WI38 (cell line): ENCODE data around the gene GNS.

Experiments
- H3K4me3 ChIP-seq: 2 replicates; pipeline ENCODE4 v1.5.1; 2011; ENCODE audit warnings: low read depth, mild to moderate bottlenecking, control low read depth, low read length
- TF ChIP-seq, protein P1 (sequence below): IDR thresholded peaks from 2 replicates; pipeline ENCODE4 v1.5.1; 2012; ENCODE audit warnings: low read depth, mild to moderate bottlenecking, control low read depth, low read length

The GNS gene

DNA sequence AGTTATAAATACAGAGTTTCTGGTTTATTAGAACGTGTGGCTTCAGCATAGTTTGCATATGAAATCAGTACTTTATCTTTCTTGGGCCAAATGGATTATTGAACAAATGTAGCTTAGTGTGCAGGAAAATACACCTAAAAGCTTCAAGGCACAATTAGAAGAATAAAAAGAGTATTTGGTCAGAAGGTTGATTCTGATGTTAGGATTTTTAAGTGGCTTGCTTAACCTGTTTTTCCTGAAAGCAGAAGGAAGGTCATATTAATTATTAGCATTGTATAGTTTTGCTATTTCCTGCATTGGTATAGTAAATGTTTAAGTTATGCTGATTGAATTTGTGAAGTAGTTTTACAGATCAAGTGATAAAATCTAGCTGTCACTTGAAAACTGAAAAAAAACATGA lies 31.0 kb upstream of the GNS start:
- TF ChIP-seq, protein P1, sequence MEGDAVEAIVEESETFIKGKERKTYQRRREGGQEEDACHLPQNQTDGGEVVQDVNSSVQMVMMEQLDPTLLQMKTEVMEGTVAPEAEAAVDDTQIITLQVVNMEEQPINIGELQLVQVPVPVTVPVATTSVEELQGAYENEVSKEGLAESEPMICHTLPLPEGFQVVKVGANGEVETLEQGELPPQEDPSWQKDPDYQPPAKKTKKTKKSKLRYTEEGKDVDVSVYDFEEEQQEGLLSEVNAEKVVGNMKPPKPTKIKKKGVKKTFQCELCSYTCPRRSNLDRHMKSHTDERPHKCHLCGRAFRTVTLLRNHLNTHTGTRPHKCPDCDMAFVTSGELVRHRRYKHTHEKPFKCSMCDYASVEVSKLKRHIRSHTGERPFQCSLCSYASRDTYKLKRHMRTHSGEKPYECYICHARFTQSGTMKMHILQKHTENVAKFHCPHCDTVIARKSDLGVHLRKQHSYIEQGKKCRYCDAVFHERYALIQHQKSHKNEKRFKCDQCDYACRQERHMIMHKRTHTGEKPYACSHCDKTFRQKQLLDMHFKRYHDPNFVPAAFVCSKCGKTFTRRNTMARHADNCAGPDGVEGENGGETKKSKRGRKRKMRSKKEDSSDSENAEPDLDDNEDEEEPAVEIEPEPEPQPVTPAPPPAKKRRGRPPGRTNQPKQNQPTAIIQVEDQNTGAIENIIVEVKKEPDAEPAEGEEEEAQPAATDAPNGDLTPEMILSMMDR, result no peak
- H3K4me3 ChIP-seq, result no peak overlapping the region

DNA sequence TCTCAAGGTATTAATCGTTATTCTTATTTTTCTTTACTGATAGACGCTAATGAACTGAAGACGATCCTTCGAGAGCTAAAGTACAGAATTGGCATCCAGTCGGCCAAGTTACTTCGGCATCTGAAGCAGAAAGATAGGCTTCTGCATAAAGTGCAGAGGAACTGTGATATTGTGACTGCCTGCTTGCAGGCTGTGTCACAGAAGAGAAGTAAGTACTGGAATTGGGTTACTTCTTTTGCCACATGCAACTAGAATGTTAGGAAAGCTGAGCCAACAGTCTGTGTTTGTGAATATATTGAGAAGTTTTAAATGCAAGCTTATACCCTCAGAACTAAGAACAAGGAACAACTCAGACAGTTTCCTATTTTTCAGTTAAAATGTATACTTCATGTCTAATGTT lies 26.6 kb upstream of the GNS start:
- TF ChIP-seq, protein P1, result no peak
- no peak overlapping the region for H3K4me3 ChIP-seq

DNA sequence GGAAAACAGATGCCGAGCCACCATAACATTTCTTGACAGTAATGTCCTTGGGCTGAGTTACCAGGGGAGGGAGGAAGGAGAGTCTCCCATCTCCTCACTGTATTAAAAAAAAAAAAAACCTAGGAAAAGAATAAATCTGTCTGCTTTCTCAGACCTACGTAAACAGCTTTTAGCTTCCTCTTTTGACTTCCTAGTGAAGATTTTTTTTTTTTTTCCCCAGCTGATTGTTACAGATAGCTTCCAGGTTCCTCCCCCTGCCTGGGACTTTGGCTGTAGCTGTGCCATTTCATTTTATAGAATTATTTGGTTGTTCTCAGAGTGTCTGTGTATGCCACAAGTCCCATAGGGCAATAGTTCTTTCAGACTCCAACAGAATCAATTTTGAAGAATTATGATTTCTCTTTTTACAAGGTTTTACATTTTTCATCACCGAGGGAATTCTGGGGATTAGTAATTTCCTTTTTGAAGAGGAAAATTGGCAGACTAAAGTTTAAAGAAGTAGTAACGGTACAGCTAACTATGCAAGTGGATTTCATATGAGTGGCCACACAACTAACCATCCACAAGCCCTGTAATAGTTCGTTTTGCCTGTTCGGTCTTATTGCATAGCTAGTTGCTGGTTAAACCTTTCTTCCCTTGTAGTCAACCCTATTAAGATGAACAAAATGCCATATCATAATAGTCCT lies 23.1 kb upstream of the GNS start:
- H3K4me3 ChIP-seq, result no peak overlapping the region
- TF ChIP-seq, protein P1, result no peak

DNA sequence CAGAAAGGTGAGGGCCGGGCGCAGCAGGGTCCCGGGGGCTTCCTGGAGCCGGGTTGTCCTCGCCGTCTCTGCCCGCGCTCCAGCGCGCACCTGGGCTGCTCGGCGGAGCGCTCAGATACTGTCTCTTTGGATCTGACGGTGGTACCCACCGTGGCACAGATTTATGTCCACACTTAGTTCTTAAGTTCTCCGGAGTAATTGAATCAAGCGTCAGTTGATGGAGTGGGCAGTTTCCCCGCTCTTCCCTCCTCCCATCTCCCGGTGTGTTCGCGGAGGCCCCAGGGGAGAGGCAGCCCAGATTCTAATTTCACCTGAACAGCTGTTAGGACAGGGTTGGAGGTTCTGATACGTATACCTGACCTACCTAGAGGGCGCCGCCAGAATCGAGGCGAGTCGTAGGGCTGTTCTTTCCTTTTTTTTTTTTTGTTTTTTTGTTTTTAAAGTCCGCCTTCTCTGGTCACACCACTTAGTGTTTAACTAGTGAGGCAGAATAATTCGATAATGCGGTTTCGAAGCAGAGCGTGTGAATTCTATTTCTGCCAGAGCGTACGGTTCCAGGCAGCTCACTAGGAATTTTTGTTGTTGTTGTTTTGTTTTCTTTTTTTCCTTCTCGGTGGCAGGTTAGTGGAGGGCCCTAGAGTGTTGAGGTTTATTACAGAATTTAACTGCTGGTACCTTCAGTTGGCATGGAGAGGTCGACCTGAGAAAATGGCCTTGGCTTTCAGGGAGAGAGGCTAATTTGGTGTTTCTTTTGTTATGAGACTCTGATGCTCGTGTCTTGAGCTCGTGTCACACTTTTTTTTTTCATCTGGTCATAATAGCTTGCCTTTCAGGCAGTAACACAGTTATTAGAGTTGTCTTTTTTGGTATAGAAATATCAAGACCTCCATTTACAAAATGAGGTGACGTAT lies 22.3 kb upstream of the GNS start:
- H3K4me3 ChIP-seq, result no peak overlapping the region
- TF ChIP-seq, protein P1, result no peak

DNA sequence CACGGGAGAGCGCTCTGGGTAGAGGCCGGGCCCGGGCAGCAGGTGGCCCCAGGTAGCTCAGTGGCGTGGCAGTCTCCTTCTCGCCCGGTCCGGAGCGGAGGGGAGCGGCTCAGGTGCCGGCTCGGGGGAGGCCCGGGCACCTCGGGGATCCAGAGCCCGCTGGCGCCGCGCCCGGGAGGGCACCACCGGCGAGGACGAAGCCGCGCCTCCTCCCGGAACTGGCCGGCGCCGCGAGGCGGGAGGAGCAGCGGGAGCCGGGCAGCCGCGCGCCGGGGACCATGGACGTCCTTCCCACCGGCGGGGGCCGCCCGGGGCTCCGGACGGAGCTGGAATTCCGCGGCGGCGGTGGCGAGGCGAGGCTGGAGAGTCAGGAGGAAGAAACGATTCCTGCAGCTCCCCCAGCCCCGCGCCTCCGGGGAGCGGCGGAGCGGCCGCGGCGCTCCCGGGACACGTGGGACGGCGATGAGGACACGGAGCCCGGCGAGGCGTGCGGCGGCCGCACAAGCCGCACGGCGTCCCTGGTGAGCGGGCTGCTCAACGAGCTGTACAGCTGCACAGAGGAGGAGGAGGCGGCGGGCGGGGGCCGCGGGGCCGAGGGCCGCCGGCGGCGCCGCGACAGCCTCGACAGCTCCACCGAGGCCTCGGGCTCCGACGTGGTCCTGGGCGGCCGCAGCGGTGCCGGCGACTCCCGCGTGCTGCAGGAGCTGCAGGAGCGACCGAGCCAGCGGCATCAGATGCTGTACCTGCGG lies 21.5 kb upstream of the GNS start:
- TF ChIP-seq, protein P1, result no peak
- peak overlapping the region; percentile 42 for H3K4me3 ChIP-seq

DNA sequence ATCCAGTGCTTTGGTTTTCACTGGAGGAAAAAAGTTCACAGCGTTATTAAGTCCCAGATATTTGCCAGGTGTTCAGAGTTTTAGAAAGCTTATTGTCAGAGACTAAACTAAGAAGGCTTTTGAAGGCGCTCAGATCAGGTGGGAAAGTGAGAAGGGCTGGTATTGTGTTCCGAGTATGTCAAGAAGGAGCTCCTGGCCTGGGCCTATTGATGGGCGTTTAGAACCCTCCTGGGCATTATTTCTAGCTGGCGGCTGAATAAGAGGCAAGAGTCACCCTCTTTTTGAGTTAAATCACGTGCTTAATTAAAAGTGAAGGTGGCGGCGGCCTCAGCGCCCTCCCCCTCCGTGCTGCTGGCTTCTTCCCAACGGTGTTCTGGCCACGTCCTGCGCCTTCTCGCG lies 20.9 kb upstream of the GNS start:
- H3K4me3 ChIP-seq, result no peak overlapping the region
- TF ChIP-seq, protein P1, result no peak
